CD4-positive, alpha-beta T cell treated with Interleukin-10 for 1 hour (primary cell): ENCODE measurements around the gene OR13J1.

Experiments
- DNase-seq: peaks from one replicate; pipeline ENCODE4 v3.0.0-alpha.2; 2020

Gene OR13J1

DNA sequence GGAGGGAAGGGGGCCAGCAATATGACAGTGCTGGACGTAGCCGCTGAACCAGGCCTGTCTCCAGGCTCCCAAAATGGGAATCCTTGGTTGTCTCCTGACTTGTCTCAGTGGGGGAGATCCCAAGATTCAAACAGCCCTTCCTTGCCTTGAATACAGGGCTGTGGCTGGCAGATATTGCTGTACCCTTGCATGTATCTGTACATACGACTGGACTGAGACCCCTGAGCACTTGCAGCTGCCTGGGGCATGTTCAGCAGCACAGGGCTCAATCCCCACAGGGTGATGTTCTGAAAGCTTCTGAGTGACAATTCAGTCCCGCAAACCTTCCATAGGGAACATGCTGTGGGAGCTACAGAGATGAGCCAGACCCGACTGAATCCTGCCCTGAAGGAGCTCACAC, 13.3 kb downstream of the OR13J1 start:
- DNase-seq, result no peak

DNA sequence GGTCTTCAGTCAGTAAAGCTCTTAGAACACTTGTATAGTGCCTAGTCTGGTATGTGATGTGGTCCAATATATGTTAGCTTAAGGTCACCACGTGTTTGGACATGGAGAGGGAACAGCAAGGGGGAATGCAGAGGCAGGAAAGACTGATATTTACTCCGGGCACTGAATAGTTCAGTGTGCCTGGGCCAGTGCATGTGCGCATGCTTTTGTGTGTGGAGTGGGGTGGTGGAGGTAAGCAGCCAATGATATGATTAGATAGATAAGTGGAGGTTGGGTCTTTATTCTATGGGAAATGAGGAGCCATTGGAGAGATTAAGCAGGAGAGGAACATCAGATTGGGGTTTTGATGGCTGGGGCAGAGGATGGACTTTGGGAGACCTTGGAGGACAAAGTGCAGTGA, 14.0 kb downstream of the OR13J1 start:
- no peak for DNase-seq

DNA sequence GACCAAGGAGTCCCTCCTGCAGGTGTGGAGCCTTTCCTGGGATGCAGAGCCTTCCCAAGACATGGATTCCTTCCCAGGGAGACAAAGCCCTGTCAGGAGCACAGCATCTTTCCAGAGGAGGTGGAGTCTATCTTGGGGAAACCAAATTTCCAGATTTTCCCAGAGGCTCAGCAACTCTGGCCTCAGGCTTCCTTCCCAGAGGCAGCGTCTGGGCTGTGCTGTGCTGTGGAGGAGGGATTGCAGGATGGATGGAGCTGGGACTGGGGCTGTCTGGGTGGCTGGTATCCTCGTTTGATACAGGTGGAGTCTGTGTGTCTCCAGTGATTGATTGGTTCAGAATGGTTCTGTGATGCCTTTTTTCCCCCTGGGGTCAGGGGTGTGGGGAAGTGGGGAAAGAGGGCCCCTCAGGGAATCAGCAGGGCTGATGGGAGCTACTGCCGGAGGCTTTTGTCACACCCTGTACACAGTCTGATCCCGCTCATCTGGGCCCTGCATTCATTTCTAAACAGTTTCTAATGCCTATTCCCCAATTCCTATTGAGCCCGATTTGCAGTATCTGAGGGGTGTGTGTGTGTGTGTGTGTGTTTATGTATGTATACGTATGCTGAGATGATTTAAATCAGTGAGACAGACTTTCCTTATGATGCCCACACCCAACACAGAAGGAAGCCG, 16.0 kb downstream of the OR13J1 start:
- DNase-seq, result no peak

DNA sequence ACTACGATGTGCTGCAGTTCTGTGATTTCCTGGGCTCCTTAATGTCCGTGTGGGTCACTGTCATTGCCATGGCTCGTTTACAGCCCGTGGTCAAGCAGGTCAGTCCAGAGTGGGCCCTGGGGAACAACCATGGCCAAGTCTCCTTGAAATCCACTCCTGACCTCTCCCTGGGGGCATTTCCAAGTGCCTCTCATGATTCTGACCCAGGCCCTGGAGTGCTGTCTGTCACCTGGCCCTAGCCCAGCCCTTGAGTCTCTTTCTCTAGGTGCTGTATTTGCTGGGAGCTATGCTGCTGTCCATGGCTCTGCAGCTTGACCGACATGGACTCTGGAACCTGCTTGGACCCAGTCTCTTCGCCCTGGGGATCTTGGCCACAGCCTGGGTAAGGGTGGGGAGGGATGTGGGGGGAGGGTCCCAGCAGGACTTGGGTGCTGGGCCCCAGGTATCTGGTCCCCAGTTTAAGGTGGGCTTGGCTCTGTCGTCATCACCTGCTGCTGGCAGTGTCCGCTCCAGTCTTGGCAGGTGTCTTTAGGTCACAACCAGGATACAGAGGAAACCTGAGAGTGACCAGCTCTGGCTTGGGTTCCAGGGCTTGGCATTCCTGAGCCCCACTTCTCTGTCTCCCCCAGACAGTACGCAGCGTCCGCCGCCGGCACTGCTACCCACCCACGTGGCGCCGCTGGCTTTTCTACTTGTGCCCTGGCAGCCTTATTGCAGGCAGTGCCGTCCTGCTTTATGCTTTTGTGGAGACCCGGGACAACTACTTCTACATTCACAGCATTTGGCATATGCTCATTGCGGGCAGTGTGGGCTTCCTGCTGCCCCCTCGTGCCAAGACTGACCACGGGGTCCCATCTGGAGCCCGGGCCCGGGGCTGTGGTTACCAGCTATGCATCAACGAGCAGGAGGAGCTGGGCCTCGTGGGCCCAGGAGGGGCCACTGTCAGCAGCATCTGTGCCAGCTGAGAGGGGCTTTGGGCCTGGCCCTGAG, 17.0 kb downstream of the OR13J1 start:
- no peak for DNase-seq

DNA sequence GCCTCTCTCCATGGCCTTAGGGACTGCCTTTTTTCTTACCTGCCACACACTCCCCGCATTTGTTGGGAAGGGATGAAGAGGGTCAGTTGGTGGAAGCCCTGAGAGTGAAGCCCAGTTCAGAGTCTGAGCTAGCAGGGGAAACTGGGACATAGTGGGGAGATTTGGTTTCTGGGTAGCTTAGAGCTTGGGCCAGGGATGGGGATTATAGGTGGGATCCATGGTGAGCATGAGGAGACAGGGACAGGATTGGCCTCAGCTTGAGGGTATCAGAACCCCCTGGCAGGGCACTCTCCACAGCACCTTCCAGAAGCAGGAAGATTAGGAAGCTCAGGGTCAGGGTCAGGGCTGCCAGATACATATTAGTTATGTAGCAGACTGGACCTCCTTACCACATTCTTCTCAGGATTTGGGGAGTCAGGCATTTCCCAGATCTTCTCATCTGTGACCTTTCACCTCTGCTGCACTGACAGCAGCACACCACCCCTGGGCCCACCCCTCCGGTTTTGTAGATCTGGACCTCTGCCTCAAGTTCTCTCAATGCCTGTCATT, 17.9 kb downstream of the OR13J1 start:
- DNase-seq, result no peak

DNA sequence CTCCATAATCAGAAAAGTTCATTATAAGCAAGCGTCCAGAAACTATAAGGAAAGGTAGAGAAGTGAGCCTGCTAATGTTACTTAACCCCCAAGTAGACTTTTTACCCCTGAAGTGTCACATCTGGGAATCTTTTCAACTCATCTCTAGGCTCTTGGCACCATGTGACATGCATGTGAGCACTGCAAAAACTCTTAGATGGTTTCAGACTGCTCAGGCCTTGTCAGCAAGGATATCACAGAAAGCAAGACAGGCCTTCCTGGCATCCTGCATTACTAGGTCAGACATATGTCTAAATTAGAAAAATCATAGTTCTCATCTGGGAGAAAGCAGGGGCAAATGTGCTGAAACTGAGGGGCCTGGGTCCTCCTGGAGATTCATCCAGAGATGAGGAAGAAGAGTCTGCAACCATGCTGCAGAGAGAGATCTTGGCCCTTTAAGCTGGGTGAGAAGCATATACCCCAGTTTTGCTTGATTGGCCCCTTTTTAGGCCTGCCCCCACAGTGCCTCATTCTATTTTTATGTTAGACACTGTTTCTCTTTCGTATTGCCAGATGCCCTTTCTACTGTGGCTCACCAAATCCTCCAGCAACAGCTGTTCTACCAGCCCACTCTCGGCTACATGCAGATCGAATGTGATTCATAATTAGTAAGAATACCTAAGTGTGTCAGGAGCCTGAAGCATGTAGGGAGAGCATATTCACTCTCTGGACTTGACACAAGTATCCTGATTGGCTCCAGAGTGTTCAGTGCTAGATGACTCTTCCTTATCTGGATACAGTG, 22.2 kb downstream of the OR13J1 start:
- no peak for DNase-seq

DNA sequence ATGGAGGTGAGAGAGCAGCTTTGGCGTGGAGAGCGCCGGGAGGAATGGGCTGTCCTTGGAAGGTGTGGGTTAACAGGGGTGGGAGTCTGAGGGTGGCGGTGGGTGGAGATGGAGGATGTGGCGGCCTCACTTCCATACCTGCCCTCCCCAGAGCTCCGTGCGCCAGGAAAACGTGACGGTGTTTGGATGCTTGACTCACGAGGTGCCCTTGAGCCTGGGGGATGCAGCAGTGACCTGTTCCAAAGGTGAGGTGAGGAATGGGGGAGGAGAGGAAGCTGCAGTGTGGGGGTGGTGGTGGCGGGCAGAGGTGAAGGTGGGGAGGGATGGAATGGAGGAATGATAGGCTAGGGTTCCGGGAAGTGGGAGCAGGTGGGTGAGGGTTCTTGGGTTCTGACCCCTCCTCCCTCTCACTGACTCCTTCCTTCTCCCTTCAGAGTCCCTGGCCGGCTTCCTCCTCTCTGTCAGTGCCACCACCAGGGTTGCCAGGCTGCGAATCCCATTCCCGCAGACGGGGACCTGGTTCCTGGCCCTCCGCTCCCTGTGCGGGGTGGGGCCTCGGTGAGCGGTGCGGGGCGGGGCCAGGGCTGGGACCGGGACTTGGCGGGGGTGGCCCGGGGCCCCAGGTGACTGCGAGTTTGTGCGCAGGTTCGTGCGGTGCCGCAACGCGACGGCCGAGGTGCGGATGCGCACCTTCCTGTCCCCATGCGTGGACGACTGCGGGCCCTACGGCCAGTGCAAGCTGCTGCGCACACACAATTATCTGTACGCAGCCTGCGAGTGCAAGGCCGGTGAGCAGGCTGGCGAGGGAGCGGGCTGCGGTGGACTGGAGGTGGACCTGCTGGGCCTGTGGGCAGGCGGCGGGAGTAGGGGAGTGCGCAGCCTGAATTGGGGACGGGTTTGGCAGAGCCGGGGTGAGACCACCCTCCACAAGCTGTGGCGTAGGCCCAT, 24.1 kb downstream of the OR13J1 start:
- DNase-seq, result no peak

DNA sequence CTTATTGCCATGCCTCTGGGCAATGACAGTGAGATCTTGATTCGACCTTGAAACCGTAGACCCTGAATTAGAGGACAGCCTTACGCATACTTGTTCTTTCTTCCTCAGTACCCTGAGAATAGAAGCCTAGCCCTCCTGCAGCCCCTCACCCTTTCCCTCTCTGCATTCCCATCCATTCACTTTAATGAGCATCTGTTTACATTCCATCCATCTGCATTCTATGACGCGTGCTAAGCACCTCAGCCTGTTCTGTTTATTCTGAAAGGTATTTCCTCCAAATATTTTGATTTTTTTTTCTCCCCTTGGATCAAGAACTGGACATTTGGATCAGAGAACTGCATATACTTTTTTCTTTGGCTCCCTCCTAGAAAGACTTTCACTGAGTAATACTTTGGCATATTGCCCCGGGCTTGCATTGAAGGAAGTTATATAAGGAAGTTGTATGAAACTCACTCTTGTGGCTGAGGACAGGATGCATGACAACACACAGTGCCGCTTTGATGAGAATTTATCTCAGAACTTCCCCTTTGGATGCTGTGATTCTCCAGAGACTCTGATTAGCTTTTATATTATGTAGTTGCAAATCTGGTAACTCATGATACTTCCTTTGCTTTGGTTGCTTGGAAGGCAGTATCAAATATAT, 25.5 kb downstream of the OR13J1 start:
- peak; percentile 58 for DNase-seq

DNA sequence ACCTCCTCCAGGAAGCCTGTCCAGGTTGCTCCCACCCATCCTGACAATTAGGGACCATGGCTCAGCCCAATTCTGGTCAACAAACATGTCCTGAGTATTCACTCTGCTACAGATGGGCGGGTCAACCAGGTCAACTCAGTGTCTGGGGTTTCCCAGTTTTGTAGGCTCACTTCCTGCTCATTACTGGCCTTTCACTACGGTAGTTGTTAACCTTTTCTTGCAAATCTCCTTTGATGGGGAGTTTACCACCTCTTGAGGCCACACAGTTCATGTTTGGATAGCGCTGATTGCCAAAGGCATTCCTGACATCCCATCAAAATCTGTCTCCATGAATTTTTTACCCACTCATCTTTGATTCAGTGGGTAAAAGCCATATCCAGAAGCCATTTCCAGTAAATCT, 27.4 kb downstream of the OR13J1 start:
- DNase-seq, result no peak

DNA sequence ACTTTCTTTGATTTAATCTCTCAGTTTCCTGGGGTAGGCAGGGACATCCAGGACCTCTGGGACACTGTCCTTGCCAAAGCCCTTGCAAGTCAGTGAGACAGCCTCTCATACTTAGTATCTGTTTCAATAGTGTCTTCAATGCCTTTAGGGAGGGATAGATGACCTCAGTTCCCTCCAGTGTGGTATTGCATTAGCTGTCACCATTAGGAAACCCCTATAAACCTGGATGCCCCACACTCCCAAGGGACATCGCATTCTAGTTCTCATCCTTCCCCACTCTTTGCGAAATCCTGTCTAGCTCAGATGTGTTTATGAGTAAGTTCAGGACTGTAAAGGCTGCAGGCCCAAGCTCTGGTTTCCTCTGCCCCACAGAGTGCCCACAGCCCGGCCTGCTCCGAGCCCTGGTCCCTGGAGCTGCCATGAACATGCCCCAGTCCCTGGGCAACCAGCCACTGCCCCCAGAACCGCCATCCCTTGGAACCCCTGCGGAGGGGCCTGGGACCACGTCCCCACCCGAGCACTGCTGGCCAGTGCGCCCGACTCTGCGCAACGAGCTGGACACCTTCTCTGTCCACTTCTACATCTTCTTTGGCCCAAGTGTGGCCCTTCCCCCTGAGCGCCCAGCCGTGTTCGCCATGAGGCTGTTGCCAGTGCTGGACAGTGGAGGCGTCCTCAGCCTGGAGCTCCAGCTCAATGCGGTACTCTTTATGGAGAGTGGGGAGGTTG, 28.0 kb downstream of the OR13J1 start:
- DNase-seq, result no peak

DNA sequence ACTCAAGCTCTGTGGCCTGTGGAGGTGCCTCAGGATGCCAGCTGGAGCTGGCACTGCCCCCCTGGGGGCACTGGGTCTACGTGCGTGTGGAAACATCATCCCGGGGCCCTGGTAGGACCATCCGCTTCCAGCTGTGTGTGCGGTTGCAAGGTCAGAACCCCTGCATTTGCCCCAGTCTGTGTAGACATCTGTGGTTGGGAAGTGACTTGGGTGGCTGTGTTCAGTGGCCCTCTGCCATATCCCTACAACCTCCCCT, 28.6 kb downstream of the OR13J1 start:
- no peak for DNase-seq

DNA sequence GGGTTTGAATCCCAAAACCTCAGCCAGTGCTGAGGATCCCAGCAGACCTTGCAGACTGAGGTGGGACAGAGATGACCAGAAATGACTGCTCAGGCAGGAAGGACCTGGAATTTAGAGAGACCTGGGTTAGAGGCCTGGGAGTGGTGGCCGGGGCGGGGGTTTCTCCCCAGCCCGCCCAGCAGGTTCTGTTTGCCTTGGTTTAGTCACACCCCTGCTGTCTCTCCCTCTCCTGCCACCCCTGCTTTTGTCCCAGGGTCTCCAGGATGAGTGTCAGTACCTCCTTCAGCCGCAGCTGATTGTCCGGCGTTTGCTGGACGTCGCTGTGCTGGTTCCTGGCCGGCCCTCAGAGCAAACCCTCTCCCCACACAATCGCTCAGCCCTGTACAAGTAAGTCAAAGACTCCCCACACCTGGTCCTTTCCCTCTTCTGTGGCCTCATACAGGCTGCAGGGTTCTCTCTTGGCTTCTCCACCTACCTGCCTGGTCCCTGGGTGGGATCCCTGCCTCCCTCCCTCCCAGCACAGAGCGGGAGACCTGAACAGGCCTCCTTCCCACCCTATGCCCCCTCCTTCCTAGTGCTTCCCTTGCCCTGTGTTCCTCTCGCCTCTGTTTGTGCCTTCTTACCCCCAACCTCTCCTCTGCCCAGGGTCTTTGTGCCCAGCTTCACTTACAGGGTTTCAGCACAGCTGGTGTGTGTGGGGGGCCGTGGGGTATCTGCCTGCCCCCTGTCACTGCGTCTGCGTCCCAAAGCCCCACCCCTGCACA, 29.1 kb downstream of the OR13J1 start:
- DNase-seq, result no peak

DNA sequence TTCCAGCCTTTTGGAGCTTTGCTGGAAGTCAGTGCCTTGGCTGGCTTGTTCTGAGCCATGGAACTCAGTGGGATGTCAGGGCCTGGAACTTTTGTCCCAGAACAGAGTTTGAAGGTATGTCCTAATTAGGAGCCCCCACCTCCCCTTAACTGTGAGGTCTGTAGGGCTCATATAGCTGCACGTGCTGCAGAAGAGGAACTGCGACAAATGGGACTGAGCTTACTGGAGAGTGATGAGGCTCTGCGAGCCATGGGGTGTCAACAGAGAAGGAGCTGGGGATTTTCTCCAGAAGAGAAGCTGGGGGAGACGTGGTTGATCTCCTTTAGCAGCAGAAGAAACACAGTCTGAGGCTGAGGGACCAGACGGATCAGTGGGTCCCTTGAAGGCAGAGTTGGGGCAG, 30.3 kb downstream of the OR13J1 start:
- no peak for DNase-seq

DNA sequence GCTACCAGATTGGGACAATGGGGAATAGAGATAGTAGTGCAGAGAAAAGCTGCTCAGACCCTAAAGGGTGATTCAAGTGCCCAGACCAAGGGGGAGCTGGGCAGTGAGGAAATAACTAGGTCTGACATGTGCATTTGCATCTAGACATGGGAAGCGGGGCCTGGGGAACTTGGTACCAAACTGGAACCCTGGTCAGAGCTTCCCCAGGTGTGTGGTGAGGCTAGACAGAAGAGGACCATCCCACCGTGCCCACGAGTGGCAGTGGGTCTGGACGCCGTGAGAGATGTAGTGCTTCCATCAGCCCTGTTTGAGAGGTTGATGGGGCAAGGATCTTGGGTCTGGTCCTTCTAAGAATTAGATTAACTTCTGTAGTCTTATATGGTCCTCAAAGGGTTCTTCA, 33.6 kb downstream of the OR13J1 start:
- no peak for DNase-seq

DNA sequence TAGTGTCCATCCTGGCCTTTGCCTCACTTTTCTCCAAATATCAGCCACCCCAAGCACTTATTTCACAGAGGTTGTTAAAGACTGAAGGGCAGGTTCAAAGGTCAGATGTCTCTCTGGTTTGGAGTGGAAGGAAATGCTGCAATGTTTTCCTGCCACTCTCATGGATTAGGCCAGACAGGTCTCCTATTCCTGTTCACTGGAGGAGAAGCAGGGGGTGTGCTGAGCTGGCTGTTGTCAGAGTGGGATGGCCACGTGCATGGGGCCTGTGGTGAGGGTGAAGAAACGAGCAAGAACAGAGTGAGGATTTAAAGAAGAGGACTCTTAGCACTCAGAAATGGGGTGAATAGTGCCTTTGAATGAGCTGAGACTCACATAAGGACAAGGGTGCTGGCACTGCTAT, 34.4 kb downstream of the OR13J1 start:
- DNase-seq, result no peak

DNA sequence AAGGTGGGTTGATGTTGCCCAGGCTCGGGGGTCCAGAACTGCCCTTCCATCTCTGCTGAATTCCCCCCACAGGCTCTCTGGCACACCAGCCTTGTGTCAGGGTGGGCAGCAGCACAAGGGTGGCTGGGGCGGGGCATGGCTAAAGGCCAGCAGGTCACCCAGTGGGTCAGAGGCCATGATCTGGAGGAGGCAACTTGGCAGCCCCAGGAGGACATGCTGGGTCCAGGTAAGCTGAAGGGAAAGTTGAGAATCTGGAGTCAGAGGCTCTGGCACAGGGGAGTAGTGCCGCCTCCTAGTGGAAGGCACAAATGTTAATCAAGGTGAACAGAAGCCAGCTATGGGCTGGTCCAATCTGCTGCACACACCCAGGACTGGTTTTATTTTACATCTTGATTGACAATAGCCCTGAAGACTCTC, 35.0 kb downstream of the OR13J1 start:
- DNase-seq, result peak; percentile 21

DNA sequence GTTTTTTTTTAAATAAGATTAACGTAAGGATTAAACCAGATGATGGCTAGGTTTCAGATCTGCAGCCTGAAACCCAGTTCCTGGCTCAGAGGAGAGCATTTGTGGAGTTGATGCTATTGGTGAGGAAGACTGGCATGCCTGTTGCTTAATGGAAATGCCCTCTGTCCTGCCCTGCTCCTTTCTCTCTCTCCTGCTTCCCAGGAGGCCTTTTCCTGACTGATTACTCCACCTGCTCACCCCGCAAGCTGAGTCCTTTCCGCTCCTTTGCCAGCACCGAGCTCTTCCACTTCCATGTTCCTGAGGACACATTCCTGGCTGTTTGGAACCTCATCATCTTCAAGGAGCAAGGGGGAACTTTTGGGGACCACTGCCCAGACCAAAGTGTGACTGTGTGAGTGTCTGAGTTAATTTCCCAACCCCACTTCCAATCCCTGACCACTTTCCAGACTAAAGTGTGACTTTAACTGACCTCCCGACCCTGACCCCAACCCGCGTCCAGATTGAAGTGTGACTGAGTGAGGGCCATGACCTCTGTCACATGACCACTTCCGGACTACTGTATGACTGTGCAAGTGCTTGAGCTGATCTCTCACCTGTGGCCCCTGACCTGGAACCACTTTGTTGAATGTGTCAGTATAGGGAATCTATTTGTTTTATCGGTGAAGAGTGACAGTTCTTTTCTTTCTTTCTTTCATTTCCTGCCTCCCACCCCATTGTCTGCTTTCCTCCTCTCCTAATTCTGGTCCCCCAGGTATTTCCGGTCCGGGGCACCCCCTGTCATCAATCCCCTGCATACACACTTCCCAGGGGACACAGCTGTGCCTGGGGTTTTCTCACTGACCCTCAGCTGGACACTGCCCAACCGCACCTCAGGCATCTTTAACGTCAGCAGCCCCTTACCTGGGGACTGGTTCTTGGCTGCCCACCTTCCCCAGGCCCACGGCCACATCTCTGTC, 35.7 kb downstream of the OR13J1 start:
- DNase-seq, result no peak

DNA sequence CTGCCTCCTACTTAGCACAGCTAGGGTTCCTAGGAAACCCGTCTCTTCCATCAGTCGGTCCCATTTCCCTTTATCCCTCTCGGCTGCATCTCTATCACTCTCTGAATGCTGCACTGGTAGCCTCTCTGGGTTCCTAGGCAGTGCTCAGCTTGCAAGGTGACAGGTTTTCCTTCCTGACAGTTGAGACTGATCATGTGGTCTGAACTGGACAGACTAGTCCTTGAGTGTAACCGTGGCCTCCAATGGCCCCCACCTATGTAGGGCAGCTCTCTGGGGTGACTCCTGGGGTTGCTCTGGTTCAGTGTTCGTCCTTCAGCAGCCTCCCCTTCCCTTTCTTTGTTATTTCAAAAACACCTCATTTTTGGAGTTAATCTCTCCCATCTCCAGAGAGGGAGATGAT, 37.4 kb downstream of the OR13J1 start:
- DNase-seq, result no peak

DNA sequence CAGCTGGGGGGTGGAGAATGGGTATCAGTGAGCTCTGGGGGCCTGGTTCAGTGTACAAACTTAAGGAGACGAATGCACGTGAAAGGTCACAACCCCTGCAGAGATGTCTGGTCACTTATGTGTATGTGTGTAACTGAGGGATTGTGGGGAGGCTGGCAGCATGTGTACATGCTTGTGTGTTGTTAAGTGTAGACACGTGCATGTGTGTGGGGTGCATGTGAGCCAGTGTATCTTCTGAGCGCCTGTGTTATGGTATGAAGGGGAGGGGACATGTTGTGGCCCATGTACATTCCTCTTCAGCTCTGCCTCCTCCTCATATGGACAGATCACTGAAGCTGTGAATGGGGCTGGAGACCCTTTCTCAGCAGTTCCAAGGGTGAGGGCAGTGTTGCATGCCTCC, 39.2 kb downstream of the OR13J1 start:
- DNase-seq, result no peak
